Loucy (cell line): ENCODE data around the gene TMEM108.

ENCODE experiments used
- H2AFZ ChIP-seq: fragments of 200-600 bp; sonication (generic); 2 replicates; pipeline ENCODE4 v1.6.0; 2016; ENCODE audit warnings: antibody characterized with exemption, mild to moderate bottlenecking, low read length, moderate library complexity
- H3F3A ChIP-seq: fragments of 200-600 bp; 2 replicates; pipeline ENCODE4 v1.6.0; 2016; ENCODE audit warnings: antibody characterized with exemption, low read depth, mild to moderate bottlenecking
- H3K27me3 ChIP-seq: fragments of 200-600 bp; sonication (generic); 2 replicates; pipeline ENCODE4 v1.6.1; 2014; ENCODE audit warnings: low read length, mild to moderate bottlenecking; ENCODE audit not compliant: insufficient read depth, poor library complexity, severe bottlenecking
- H3K36me3 ChIP-seq: fragments of 200-600 bp; sonication (generic); 2 replicates; pipeline ENCODE4 v1.6.1; 2016; ENCODE audit warnings: low read length; ENCODE audit not compliant: insufficient read depth
- H3K4me1 ChIP-seq: fragments of 200-600 bp; sonication (generic); 2 replicates; pipeline ENCODE4 v1.5.1; 2014; ENCODE audit warnings: low read length, mild to moderate bottlenecking; ENCODE audit not compliant: insufficient read depth, poor library complexity, severe bottlenecking
- H3K4me2 ChIP-seq: fragments of 200-600 bp; sonication (generic); 2 replicates; pipeline ENCODE4 v1.6.0; 2014; ENCODE audit warnings: antibody characterized with exemption, low read length, low read depth, mild to moderate bottlenecking; ENCODE audit not compliant: poor library complexity, severe bottlenecking
- H3K4me3 ChIP-seq: fragments of 200-600 bp; sonication (generic); 2 replicates; pipeline ENCODE4 v1.5.1; 2014; ENCODE audit warnings: low read length, mild to moderate bottlenecking, mixed read lengths; ENCODE audit not compliant: poor library complexity, severe bottlenecking
- H3K79me2 ChIP-seq: fragments of 200-600 bp; sonication (generic); 2 replicates; pipeline ENCODE4 v1.6.1; 2014; ENCODE audit warnings: low read length; ENCODE audit not compliant: insufficient read depth
- H3K9ac ChIP-seq: fragments of 200-600 bp; sonication (generic); 2 replicates; pipeline ENCODE4 v1.6.0; 2014; ENCODE audit warnings: mild to moderate bottlenecking, low read depth, low read length, moderate library complexity; ENCODE audit not compliant: poor library complexity, severe bottlenecking
- H3K9me2 ChIP-seq: fragments of 200-600 bp; sonication (generic); replicated peaks from 2 replicates; pipeline ENCODE4 v1.6.1; 2016; ENCODE audit warnings: low read depth, low read length, mixed read lengths
- H3K9me3 ChIP-seq: fragments of 200-600 bp; sonication (generic); 2 replicates; pipeline ENCODE4 v1.6.1; 2014; ENCODE audit warnings: mild to moderate bottlenecking, antibody characterized with exemption, low read length, low read depth; ENCODE audit not compliant: insufficient read depth
- H4K20me1 ChIP-seq: fragments of 200-600 bp; sonication (generic); 2 replicates; pipeline ENCODE4 v1.6.0; 2014; ENCODE audit warnings: antibody characterized with exemption, low read length, mild to moderate bottlenecking; ENCODE audit not compliant: insufficient read depth, poor library complexity, severe bottlenecking
- EZH2phosphoT487 ChIP-seq: fragments of 200-600 bp; IDR thresholded peaks from 2 replicates; pipeline ENCODE4 v1.6.1; 2018; ENCODE audit warnings: antibody characterized with exemption, mild to moderate bottlenecking, moderate library complexity, borderline replicate concordance
- TF ChIP-seq, protein P1 (sequence below): fragments of 200-600 bp; sonication (generic); conservative IDR thresholded peaks from 2 replicates; pipeline ENCODE4 v1.5.1; 2014; ENCODE audit warnings: mild to moderate bottlenecking, antibody characterized with exemption, low read length

The TMEM108 gene

DNA sequence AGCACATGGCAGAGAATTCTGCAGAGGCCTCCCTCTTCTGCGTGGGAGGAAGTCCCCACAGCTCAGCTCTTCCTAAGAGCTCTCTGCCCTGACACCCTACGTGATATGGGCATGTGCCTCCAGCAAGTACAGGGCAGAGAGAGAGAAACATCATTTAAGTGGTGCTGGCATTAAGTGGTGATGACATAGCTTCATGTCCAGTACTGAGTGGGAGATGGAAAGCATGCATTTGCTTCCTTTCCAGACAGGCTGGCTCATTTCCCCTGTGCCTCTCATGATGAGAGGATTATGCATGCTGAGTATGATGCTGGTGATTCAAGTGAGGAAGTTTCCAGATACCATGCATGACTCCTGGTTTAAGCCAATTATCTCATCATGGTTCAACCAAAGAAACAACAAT, 388.5 kb downstream of the TMEM108 start:
- H4K20me1 ChIP-seq = no peaks in the 10 kb centered on the region
- H2AFZ ChIP-seq = no peak overlapping the region
- no peaks in the 10 kb centered on the region for H3K27me3 ChIP-seq
- H3K9me3 ChIP-seq = no peaks in the 10 kb centered on the region
- H3K36me3 ChIP-seq = no peaks in the 10 kb centered on the region
- no peaks in the 10 kb centered on the region for H3F3A ChIP-seq
- no peaks in the 10 kb centered on the region for H3K79me2 ChIP-seq
- TF ChIP-seq EZH2phosphoT487 = no peak
- TF ChIP-seq, protein P1, sequence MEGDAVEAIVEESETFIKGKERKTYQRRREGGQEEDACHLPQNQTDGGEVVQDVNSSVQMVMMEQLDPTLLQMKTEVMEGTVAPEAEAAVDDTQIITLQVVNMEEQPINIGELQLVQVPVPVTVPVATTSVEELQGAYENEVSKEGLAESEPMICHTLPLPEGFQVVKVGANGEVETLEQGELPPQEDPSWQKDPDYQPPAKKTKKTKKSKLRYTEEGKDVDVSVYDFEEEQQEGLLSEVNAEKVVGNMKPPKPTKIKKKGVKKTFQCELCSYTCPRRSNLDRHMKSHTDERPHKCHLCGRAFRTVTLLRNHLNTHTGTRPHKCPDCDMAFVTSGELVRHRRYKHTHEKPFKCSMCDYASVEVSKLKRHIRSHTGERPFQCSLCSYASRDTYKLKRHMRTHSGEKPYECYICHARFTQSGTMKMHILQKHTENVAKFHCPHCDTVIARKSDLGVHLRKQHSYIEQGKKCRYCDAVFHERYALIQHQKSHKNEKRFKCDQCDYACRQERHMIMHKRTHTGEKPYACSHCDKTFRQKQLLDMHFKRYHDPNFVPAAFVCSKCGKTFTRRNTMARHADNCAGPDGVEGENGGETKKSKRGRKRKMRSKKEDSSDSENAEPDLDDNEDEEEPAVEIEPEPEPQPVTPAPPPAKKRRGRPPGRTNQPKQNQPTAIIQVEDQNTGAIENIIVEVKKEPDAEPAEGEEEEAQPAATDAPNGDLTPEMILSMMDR = no peak
- no peak overlapping the region for H3K4me2 ChIP-seq
- no peaks in the 10 kb centered on the region for H3K9me2 ChIP-seq
- no peak overlapping the region for H3K4me3 ChIP-seq
- no peaks in the 10 kb centered on the region for H3K4me1 ChIP-seq
- H3K9ac ChIP-seq = no peak overlapping the region

DNA sequence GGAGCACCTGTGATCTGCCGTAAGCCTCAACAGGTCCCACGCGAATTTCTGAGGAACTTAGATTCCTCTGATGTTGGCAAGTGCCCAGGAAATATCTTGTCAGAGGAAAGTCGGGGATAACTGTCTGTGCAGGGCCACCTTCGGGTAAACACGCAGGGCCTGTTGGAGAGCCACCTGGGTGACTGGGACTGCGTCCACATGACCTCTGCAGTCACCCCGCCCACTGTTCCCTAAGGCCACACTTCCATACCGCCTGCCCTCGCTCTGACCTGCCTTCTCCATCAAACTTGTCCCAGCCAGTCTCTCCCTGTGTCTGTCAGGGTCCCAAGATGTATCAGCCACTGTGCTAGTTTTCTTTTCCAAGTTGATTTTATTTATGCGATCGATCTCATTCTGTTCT, 390.4 kb downstream of the TMEM108 start:
- Histone ChIP-seq H3K9me3 (no peaks in the 10 kb centered on the region), H4K20me1 (no peaks in the 10 kb centered on the region), H3K79me2 (no peaks in the 10 kb centered on the region), H3K9me2 (no peaks in the 10 kb centered on the region), H3K9ac (no peak overlapping the region), H3K4me1 (no peaks in the 10 kb centered on the region), H3K4me3 (no peak overlapping the region), H2AFZ (no peak overlapping the region), H3K4me2 (no peak overlapping the region), H3K27me3 (no peaks in the 10 kb centered on the region), H3F3A (no peaks in the 10 kb centered on the region), H3K36me3 (no peaks in the 10 kb centered on the region)
- TF ChIP-seq EZH2phosphoT487 = no peak
- TF ChIP-seq, protein P1 = no peak

DNA sequence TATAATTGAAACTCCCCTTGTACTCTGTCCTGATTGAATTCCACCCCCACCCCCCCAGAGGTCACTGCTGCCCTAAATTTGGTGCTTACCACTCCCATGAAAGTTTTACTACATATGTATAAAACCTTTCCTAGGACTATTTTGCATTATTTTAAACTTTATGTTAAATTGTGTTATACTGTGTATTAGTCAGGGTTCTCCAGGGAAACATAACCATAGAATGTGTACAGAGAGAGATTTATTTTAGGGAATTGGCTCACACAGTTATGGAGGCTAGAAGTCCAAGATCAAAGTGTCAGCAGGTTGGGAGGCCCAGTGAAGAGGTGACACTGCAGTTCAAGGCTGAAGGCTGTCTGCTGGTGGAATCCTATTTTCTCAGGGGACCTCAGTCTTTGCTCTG, 390.9 kb downstream of the TMEM108 start:
- TF ChIP-seq, protein P1 = no peak
- no peak for TF ChIP-seq EZH2phosphoT487
- Histone ChIP-seq H3K79me2 (no peaks in the 10 kb centered on the region), H3K27me3 (no peaks in the 10 kb centered on the region)

More for the DNA sequence above, 390.9 kb downstream of the TMEM108 start:
- Histone ChIP-seq H3K9ac (no peak overlapping the region), H3K4me2 (no peak overlapping the region), H3K9me2 (no peaks in the 10 kb centered on the region), H3K4me3 (no peak overlapping the region), H3K9me3 (no peaks in the 10 kb centered on the region), H2AFZ (no peak overlapping the region), H3K36me3 (no peaks in the 10 kb centered on the region), H4K20me1 (no peaks in the 10 kb centered on the region), H3K4me1 (no peaks in the 10 kb centered on the region), H3F3A (no peaks in the 10 kb centered on the region)
